Activated T-cell treated with anti-CD3 and anti-CD28 coated beads, Interleukin-2, amount 50 U/mL, for 24 hours (primary cell): ENCODE measurements around the gene PID1.
"Not testable (repeated sequence)": the region's sequence is repeated elsewhere in the genome, so short reads cannot be mapped to it uniquely, and the experiment has no call there.

ENCODE experiments used
- DNase-seq: peaks from one replicate; pipeline ENCODE4 v3.0.0-alpha.2; 2020
- H3K27ac Mint-ChIP-seq: 2 replicates; pipeline ENCODE4 v1.8.0; 2020; ENCODE audit warnings: mild to moderate bottlenecking, mixed read lengths
- H3K27me3 Mint-ChIP-seq: 2 replicates; pipeline ENCODE4 v1.8.0; 2020; ENCODE audit warnings: mixed read lengths
- H3K36me3 Mint-ChIP-seq: 2 replicates; pipeline ENCODE4 v1.8.0; 2020; ENCODE audit warnings: low read depth, mixed read lengths
- H3K4me1 Mint-ChIP-seq: 2 replicates; pipeline ENCODE4 v1.8.0; 2020; ENCODE audit warnings: low read depth, mixed read lengths
- H3K4me3 Mint-ChIP-seq: 2 replicates; pipeline ENCODE4 v1.8.0; 2020; ENCODE audit warnings: mild to moderate bottlenecking, moderate library complexity, mixed read lengths
- H3K9me3 Mint-ChIP-seq: 2 replicates; pipeline ENCODE4 v1.8.0; 2020; ENCODE audit warnings: mixed read lengths

The PID1 gene

DNA sequence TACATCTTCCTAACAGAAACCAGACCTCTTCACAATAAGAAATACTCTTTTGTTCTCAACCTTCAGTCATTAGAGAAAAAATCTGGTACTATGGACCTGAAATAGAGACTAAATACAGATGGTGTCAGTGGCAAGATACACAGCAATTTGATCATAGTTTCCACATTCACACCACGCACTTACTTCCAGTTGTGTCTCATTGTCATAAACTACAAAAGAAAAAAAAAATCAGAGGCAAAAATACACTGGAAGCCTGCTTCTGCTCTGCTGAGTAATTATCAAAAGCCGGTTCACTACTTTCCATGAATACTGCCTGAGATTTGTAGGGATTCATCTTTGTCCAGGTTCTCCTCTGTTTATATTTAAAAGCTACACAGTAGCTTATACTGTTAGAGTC lies 182.6 kb downstream of the PID1 start:
- H3K4me3 Mint-ChIP-seq: no peak overlapping the region
- no peaks in the 10 kb centered on the region for H3K4me1 Mint-ChIP-seq
- DNase-seq: no peak
- H3K27ac Mint-ChIP-seq: no peak overlapping the region
- H3K36me3 Mint-ChIP-seq: no peaks in the 10 kb centered on the region
- H3K27me3 Mint-ChIP-seq: no peaks in the 10 kb centered on the region
- peaks cover 3% of the 10 kb centered on the region for H3K9me3 Mint-ChIP-seq

DNA sequence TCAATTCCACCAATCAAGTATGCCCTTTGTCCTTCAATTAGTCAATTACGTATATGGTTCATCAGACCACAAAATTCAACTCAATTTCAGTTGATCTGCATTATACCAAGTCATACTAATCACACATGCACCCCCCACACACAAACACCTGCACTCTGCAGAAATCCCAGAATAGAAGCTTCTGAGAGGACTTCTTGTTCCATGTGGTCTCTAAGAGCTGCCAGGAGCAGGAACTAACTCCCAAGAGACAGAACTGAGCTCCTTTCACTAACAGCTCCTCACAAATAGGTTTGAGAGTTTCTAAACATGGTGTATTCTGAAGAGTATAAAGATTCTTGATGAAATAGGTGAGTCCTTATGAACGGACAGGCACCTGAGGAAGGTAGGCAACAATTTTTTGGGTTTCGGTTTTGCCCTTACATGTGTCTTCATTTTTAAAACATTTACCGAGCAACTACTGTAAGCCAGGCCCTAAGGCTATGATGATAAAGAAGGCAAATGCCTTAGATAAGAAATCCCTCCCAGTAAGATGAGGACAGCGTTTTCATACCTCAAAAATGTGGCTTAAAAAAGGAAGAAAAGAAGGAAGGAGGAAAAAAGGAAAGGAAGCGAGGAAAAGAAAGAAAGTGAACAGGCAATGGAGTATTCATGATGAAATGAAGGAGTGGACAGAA lies 183.1 kb downstream of the PID1 start:
- Mint-ChIP-seq H3K4me1 (no peaks in the 10 kb centered on the region), H3K36me3 (no peaks in the 10 kb centered on the region), H3K9me3 (no peaks in the 10 kb centered on the region), H3K27me3 (no peaks in the 10 kb centered on the region), H3K4me3 (no peak overlapping the region), H3K27ac (no peak overlapping the region)
- no peak for DNase-seq

DNA sequence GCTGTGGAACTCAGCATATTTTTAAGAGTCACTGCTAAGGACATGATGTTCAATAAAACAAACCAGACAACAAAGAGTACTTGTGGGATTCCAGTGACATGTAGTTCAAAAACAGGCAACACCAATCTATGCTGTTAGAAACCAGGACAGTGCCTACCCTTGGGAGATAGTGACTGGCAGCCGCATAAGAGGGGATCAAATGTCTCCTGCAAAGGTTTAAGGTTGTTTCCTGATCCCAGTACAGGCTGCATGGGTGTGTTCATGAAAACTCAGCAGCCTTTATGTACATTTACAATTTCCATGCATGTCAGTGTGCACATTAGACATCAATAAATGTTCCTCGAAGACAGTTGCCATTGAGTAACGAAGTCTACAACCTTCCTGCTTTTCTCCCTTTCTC lies 183.8 kb downstream of the PID1 start:
- no peaks in the 10 kb centered on the region for H3K27me3 Mint-ChIP-seq
- no peak for DNase-seq
- H3K4me3 Mint-ChIP-seq: no peak overlapping the region
- H3K9me3 Mint-ChIP-seq: no peaks in the 10 kb centered on the region
- no peak overlapping the region for H3K27ac Mint-ChIP-seq
- no peaks in the 10 kb centered on the region for H3K36me3 Mint-ChIP-seq
- no peaks in the 10 kb centered on the region for H3K4me1 Mint-ChIP-seq

DNA sequence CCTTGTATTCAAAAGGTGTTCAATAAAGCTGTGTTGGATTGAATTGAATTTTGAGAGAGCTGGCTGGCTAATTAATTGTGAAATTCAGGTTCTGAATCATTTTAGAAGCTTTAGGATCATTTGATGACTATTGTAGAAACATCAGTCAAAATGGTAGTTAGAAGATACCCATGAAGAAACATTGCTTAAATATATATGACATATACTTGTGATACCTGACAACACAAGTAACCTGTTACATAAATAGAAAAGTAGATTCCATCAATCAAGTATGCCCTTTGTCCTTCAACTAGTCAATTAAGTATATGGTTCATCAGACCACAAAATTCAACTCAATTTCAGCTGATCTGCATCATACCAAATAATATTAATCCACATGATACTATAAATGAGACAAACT lies 185.6 kb downstream of the PID1 start:
- H3K4me1 Mint-ChIP-seq: no peaks in the 10 kb centered on the region
- H3K27ac Mint-ChIP-seq: no peak overlapping the region
- no peak overlapping the region for H3K4me3 Mint-ChIP-seq
- no peak for DNase-seq
- H3K27me3 Mint-ChIP-seq: no peaks in the 10 kb centered on the region
- H3K9me3 Mint-ChIP-seq: no peaks in the 10 kb centered on the region
- no peaks in the 10 kb centered on the region for H3K36me3 Mint-ChIP-seq

DNA sequence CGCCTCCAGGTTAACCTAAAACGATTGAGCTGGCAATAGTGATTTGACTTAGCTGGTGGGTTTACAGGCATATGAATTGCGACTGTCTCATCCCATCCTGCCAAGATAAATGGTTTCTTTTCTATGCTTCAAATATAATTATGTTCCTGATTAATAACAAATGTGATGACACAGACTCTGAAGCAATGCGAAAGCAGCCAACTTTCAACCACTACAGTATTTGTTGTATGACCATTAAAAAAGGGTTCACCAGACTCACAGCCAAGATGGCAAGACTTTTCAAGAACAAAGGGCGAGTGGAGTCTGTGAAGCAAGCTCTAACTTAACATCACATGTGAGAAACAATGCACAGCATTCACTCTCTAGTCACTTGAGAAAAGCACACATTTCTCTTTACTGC lies 186.6 kb downstream of the PID1 start:
- no peak for DNase-seq
- Mint-ChIP-seq H3K36me3 (no peaks in the 10 kb centered on the region), H3K27ac (no peak overlapping the region), H3K27me3 (no peaks in the 10 kb centered on the region), H3K4me1 (no peaks in the 10 kb centered on the region), H3K9me3 (peaks cover 4% of the 10 kb centered on the region), H3K4me3 (no peak overlapping the region)

DNA sequence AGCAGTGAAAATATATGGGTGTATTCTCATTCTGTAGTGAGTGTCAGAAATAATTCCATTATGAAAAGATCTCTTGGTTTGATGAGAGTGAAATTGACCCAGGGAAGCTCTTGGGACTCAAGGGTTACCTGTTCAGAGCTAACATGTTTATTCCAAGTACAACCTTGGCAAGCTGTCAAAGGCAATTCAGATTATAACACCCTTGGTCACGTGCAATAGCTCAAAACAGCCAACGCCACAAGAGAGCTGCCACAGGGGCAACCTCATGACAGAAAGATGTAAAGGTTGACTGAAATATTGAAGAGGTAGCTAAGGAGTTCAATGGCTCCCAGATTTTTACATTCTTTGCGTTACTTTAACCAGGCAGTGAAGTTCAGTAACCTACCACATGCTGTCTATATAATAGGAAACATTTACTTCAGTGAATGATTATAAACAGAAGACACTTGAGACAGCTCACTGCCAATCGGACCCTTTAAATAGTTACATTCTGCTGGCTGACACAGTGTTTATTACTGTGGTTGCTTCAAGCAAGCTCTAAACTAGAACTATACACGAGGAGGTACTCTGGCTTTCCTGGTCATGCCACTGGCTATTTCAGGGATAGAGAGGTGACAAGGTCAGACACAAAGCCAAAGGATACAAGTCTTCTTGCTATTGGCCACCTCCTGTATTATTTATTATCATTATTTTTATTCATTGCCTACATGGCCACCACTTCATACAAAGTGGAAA lies 187.3 kb downstream of the PID1 start:
- Mint-ChIP-seq H3K9me3 (peaks cover 4% of the 10 kb centered on the region), H3K4me1 (no peaks in the 10 kb centered on the region), H3K4me3 (no peak overlapping the region), H3K27me3 (no peaks in the 10 kb centered on the region), H3K36me3 (no peaks in the 10 kb centered on the region), H3K27ac (no peak overlapping the region)
- DNase-seq: no peak

DNA sequence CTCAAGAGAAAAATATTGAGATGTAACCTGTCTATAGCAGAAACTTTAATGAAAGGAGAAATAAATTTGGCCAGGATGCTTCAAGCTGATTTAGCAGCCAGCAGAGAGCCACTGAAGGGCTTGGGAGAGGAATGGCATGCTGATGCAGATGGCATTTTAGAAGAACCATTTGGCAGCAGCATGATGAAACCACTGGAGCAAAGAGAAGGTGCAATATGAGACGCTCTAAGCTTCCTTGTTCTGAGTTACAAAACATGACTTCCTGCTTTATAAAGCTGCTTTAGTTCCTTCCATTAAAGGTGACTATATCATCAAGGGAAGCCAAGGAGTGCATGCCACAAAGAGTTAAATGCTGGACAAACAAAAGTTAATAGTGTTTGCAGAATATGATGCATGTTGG lies 189.7 kb downstream of the PID1 start:
- Mint-ChIP-seq H3K4me1 (no peaks in the 10 kb centered on the region), H3K9me3 (peaks cover 6% of the 10 kb centered on the region), H3K27me3 (no peaks in the 10 kb centered on the region), H3K36me3 (no peaks in the 10 kb centered on the region), H3K4me3 (no peak overlapping the region), H3K27ac (no peak overlapping the region)
- DNase-seq: no peak

DNA sequence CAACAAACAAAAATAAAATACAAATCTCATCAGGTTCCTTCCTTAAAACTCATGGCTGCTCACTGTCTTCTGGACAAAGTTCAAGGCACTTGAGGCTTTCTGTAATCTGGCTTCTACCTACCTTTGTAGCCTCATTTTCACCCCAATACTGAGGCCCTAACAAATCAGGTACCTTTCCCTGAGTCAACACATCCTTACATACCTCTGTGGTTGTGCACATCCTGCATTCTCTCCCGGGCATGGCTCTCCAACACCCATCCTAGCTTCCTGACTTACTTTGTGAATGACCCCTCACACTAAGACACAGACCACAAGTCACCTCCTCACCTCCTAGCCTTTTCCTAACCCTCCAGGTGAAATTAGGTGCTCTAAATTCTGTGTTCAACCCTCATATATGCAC lies 190.9 kb downstream of the PID1 start:
- H3K4me1 Mint-ChIP-seq: no peaks in the 10 kb centered on the region
- no peaks in the 10 kb centered on the region for H3K36me3 Mint-ChIP-seq
- peaks cover 9% of the 10 kb centered on the region for H3K9me3 Mint-ChIP-seq
- no peak overlapping the region for H3K27ac Mint-ChIP-seq
- H3K27me3 Mint-ChIP-seq: no peaks in the 10 kb centered on the region
- no peak overlapping the region for H3K4me3 Mint-ChIP-seq
- no peak for DNase-seq

DNA sequence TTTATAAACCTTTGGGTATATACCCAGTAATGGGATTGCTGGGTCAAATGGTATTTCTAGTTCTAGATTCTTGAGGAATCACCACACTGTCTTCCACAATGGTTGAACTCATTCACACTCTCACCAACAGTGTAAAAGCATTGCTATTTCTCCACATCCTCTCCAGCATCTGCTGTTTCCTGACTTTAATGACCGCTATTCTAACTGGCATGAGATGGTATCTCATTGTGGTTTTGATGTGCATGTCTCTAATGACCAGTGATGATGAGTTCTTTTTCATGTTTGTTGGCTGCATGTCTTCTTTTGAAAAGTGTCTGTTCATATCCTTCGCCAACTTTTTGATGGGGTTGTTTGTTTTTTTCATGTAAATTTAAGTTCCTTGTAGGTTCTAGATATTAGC lies 194.2 kb downstream of the PID1 start:
- not testable (repeated sequence) for H3K36me3 Mint-ChIP-seq, DNase-seq

DNA sequence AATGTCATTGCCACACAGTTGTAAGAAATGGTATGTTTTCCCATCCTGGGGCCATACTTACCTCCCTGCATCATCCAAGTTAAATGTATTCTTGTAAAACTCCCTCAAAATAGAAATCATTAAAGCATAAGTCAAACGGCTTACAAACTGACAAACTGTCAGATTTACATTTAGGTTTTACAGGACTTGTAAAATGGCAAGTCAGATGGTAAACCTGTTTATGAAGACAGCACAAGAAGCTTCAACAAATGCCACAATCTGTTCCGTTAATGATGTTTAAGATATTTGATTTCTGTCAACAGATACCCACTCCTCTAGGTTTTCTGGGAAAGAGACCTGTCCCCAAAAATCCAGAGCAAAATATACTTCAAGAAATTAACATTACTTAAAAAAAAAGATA lies 197.2 kb downstream of the PID1 start:
- no peak for DNase-seq
- H3K4me1 Mint-ChIP-seq: no peaks in the 10 kb centered on the region
- no peak overlapping the region for H3K27ac Mint-ChIP-seq
- no peaks in the 10 kb centered on the region for H3K27me3 Mint-ChIP-seq
- peaks cover 8% of the 10 kb centered on the region for H3K9me3 Mint-ChIP-seq
- H3K4me3 Mint-ChIP-seq: no peak overlapping the region
- no peaks in the 10 kb centered on the region for H3K36me3 Mint-ChIP-seq

More for the DNA sequence above, 194.2 kb downstream of the PID1 start:
- H3K27me3 Mint-ChIP-seq, H3K4me3 Mint-ChIP-seq, H3K27ac Mint-ChIP-seq, H3K4me1 Mint-ChIP-seq: not testable (repeated sequence)
- peaks cover 12% of the 10 kb centered on the region for H3K9me3 Mint-ChIP-seq

DNA sequence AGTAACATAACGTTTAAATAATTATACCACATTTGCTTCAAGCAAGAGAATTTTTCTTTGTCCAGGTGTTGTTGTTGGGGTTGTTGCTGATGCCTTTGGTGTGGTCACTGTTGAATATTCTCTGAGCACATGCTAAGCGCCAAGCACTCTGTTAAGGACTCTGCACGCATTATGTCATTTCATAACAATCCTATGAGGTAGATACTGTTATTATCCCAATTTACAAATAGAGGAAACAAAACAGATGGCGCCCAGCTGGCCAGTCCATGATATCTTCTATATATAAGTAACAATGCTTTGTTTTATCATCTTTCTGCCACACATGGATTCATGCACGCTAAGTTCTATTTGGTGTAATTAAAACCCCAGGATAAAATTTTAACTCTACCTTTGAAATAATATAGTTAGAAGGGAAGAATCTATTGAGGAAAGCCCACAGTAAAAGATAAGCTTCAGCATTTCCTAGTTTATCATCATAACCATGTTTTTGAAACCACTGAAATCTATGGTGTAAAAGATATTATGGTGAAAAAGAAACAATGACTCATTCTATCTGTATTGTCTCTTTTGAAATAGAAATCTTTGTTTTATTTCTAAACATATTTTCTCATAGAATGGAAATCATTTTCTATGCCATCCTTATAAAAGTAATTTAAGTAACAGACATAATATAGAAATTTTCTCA lies 199.7 kb downstream of the PID1 start:
- no peaks in the 10 kb centered on the region for H3K27me3 Mint-ChIP-seq
- H3K4me3 Mint-ChIP-seq: no peak overlapping the region
- no peaks in the 10 kb centered on the region for H3K4me1 Mint-ChIP-seq
- no peak for DNase-seq
- no peak overlapping the region for H3K27ac Mint-ChIP-seq
- peaks cover 23% of the 10 kb centered on the region for H3K9me3 Mint-ChIP-seq
- no peaks in the 10 kb centered on the region for H3K36me3 Mint-ChIP-seq

DNA sequence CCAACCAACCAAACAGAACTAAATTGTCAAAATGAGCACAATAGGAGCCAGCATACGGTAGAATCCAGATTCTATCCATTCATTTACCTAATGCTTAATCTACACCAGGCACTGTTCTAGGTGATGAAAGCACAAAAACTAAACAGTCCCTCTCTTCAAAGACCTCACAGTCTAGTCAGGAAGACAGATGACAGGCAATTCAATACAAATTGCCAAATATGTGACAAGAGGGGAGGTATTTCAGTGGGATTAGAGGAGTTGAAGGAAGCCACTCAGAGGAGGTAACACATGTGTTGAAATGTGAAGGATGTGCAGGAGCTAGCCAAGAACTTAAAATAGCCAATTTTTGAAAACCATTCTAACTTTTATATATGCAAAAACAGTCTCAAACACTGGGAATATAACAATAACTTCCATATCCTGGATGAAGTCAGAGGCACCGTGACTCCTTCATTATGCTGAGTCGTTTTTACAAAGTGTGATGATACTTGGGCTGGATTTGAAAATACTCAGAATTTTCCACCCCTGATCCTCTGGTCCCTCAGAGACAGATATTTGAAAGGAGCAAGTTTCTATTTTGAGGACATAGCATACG lies 204.9 kb downstream of the PID1 start:
- H3K27me3 Mint-ChIP-seq: no peaks in the 10 kb centered on the region
- H3K36me3 Mint-ChIP-seq: no peaks in the 10 kb centered on the region
- peaks cover 22% of the 10 kb centered on the region for H3K9me3 Mint-ChIP-seq
- no peak overlapping the region for H3K27ac Mint-ChIP-seq
- no peaks in the 10 kb centered on the region for H3K4me1 Mint-ChIP-seq
- H3K4me3 Mint-ChIP-seq: no peak overlapping the region
- no peak for DNase-seq

DNA sequence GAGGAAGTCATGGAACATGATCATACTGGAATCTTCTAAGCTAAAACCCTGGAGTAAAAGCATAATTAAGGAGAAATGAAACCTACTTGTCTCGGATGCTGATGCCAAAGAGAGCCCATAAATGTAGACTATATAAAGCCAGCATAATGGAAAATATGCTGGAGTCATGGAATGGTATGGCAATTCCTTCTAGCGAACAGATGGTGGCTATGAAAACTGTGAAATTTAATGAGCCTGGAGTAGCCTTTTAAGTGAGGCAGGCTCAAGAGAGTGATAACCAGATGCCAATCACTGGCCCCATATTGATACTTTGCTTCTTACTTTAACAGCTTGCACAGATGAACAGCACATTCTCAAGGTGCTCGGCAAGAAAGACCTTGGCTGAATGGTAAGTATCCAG lies 206.3 kb downstream of the PID1 start:
- Mint-ChIP-seq H3K4me3 (no peak overlapping the region), H3K36me3 (no peaks in the 10 kb centered on the region), H3K9me3 (peaks cover 27% of the 10 kb centered on the region), H3K27me3 (no peaks in the 10 kb centered on the region), H3K27ac (no peak overlapping the region), H3K4me1 (no peaks in the 10 kb centered on the region)
- DNase-seq: no peak

DNA sequence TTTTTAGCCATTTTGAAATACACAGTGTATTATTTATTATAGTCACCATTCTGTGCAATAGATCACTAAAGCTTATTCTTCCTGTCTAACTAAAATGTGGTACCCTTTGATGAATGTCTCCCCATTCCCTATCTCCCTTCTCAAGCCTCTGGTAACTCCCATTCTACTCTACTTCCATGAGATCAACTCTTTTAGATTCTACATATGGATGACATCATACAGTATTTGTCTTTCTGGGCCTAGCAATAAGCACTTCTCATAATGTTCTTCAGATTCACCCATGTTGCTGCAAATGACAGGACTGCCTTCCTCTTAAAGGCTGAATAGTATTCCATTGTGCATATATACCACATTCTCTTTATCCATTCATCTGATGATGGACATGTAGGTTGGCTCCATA lies 210.9 kb downstream of the PID1 start:
- no peaks in the 10 kb centered on the region for H3K27me3 Mint-ChIP-seq
- no peak for DNase-seq
- H3K4me1 Mint-ChIP-seq: no peaks in the 10 kb centered on the region
- no peaks in the 10 kb centered on the region for H3K36me3 Mint-ChIP-seq
- no peak overlapping the region for H3K4me3 Mint-ChIP-seq
- peaks cover 12% of the 10 kb centered on the region for H3K9me3 Mint-ChIP-seq
- no peak overlapping the region for H3K27ac Mint-ChIP-seq
